HepG2 (cell line): ENCODE results near the gene SAPCD2. TPM values are rescaled to one million over a fixed set of nuclear protein-coding genes. Genes with fewer than 3 reads are reported as not detected.

Experiments used
- CAMTA2 ChIP-seq: sonication (generic); formaldehyde crosslinking; IDR thresholded peaks from 2 replicates; pipeline ENCODE4 v1.4.0; 2020; ENCODE audit warnings: mild to moderate bottlenecking, missing genetic modification reagents, borderline replicate concordance
- FOXK1 ChIP-seq: sonication (generic); formaldehyde crosslinking; IDR thresholded peaks from 2 replicates; pipeline ENCODE4 v1.4.0; 2020; ENCODE audit warnings: low read depth, missing genetic modification reagents, borderline replicate concordance
- HCFC1 ChIP-seq: fragments of 150-350 bp; IDR thresholded peaks from 2 replicates; pipeline ENCODE4 v1.6.1; 2014; ENCODE audit warnings: low read depth, low read length
- MEIS2 ChIP-seq: sonication (generic); formaldehyde crosslinking; IDR thresholded peaks from 2 replicates; pipeline ENCODE4 v1.9.0; 2021; ENCODE audit warnings: mild to moderate bottlenecking, missing genetic modification reagents
- MIXL1 ChIP-seq: IDR thresholded peaks from 2 replicates; pipeline ENCODE4 v1.6.1; 2016
- ZBTB38 ChIP-seq: sonication (generic); formaldehyde crosslinking; IDR thresholded peaks from 2 replicates; pipeline ENCODE4 v1.5.1; 2020; ENCODE audit warnings: mild to moderate bottlenecking, missing genetic modification reagents
- ZNF138 ChIP-seq: sonication (generic); formaldehyde crosslinking; IDR thresholded peaks from 2 replicates; pipeline ENCODE4 v1.5.0; 2020; ENCODE audit warnings: mild to moderate bottlenecking, low read depth, missing genetic modification reagents
- ZNF331 ChIP-seq: sonication (generic); formaldehyde crosslinking; IDR thresholded peaks from 2 replicates; pipeline ENCODE4 v1.4.0; 2020; ENCODE audit warnings: missing genetic modification reagents
- ZNF629 ChIP-seq: sonication (generic); formaldehyde crosslinking; conservative IDR thresholded peaks from 2 replicates; pipeline ENCODE4 v1.5.0; 2020; ENCODE audit warnings: missing genetic modification reagents
- ZNF691 ChIP-seq: sonication (generic); formaldehyde crosslinking; IDR thresholded peaks from 2 replicates; pipeline ENCODE4 v1.4.0; 2020; ENCODE audit warnings: missing genetic modification reagents, low read depth, mild to moderate bottlenecking, borderline replicate concordance
- ZNF75D ChIP-seq: sonication (generic); formaldehyde crosslinking; IDR thresholded peaks from 2 replicates; pipeline ENCODE4 v1.8.1; 2023; ENCODE audit warnings: missing genetic modification reagents, mild to moderate bottlenecking, borderline replicate concordance
- ZNF883 ChIP-seq: sonication (generic); formaldehyde crosslinking; IDR thresholded peaks from 2 replicates; pipeline ENCODE4 v1.5.1; 2020; ENCODE audit warnings: mild to moderate bottlenecking, missing genetic modification reagents; ENCODE audit errors: not compliant biosample characterization
- polyA plus RNA-seq, 8 experiments: library from polyadenylated mRNA; depleted of rRNA in 3 of 8; stranded (reverse) in 7 of 8; unstranded in 1 of 8; fragments of >200 nt; fragmentation: Illumina TruSeq in 4 of 8; extraction: Trizol in 4 of 8; gene quantifications; 2 replicates each; pipeline versions ENCODE4 v1.2.1 to v1.2.3, GENCODE V29; 2011 to 2016; ENCODE audit warnings: low read depth in 4 of 8, missing spikeins in 1 of 8, mixed read lengths in 1 of 8; ENCODE audit not compliant: insufficient read depth in 1 of 8
- total RNA-seq, 5 experiments: library from RNA; depleted of rRNA; stranded (reverse); fragments of >200 nt; fragmentation: Illumina TruSeq; extraction: Trizol; gene quantifications; 2 replicates each; pipeline ENCODE4 v1.2.3, GENCODE V29; 2016; ENCODE audit warnings: low read depth in 1 of 5
- TF ChIP-seq, protein P1 (sequence below): sonication (generic); formaldehyde crosslinking; IDR thresholded peaks from 2 replicates; pipeline ENCODE4 v1.8.0; 2022; ENCODE audit warnings: missing genetic modification reagents, low read depth, mild to moderate bottlenecking, borderline replicate concordance
- TF ChIP-seq, protein P2 (sequence below): sonication (generic); formaldehyde crosslinking; IDR thresholded peaks from 2 replicates; pipeline ENCODE4 v1.4.0; 2020; ENCODE audit warnings: missing genetic modification reagents
- TF ChIP-seq, protein P3 (sequence below): sonication (generic); formaldehyde crosslinking; IDR thresholded peaks from 2 replicates; pipeline ENCODE4 v1.4.0; 2020; ENCODE audit warnings: missing genetic modification reagents, borderline replicate concordance
- TF ChIP-seq, protein P4 (sequence below): sonication (generic); formaldehyde crosslinking; IDR thresholded peaks from 2 replicates; pipeline ENCODE4 v1.5.1; 2020; ENCODE audit warnings: mild to moderate bottlenecking, moderate library complexity, missing genetic modification reagents

SAPCD2 gene
- total and polyA plus RNA-seq, 2 of the 13 experiments (the other 11 are each of a cell fraction or from before 2014, with no cell fraction given): 21.9 to 42.8 TPM

DNA sequence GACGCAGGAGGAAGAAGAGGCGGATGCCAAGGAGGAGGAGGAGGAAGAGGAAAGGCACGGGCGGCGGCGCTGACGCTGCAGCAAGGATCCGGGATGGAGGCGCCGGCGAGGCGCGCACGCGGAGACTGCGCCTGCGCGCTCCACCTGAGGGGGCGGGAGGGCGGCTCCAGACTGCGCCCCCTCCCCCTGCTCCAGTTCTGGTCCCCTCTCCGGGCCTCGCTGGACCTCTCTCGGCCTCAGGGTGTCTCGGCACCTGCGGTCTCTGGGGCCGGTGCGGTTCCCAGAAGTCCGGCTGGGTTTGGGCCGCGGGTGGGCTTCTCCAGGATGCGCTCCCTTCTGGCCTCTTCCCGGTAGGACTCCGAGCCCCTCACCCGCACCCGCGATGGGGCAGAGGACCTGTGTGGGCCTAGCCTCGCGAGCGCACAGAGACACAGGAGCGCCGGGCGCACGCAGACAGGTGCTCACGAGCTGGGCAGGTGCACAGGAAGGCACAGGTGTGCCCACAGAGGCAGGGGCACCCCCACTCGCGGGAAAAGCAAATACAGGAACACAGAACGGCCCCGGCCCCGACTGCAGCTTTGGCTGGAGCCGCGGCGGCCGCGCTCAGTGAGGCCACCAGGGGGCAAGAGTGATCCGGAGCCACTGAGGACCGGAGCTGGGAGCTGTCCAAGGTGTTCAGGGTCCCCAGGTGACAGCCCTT lies 24.1 kb downstream of the SAPCD2 start, which contains the start of gene NPDC1 (continued):
- TF ChIP-seq, protein P1, sequence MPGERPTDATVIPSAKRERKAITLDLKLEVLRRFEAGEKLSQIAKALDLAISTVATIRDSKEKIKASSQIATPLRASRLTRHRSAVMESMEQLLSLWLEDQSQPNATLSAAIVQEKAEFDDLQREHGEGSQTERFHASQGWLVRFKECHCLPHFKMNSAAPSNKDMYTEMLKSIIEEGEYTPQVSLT (CRISPR knock-in tag): no peak
- peak; percentile 60; the same call in 1 of the 2 replicates for TF ChIP-seq ZNF629 (CRISPR knock-in tag)
- TF ChIP-seq ZNF331 (CRISPR knock-in tag): peak; percentile 87
- TF ChIP-seq CAMTA2 (CRISPR knock-in tag): no peak
- peak; percentile 89 for TF ChIP-seq ZNF138 (CRISPR knock-in tag)
- TF ChIP-seq, protein P2, sequence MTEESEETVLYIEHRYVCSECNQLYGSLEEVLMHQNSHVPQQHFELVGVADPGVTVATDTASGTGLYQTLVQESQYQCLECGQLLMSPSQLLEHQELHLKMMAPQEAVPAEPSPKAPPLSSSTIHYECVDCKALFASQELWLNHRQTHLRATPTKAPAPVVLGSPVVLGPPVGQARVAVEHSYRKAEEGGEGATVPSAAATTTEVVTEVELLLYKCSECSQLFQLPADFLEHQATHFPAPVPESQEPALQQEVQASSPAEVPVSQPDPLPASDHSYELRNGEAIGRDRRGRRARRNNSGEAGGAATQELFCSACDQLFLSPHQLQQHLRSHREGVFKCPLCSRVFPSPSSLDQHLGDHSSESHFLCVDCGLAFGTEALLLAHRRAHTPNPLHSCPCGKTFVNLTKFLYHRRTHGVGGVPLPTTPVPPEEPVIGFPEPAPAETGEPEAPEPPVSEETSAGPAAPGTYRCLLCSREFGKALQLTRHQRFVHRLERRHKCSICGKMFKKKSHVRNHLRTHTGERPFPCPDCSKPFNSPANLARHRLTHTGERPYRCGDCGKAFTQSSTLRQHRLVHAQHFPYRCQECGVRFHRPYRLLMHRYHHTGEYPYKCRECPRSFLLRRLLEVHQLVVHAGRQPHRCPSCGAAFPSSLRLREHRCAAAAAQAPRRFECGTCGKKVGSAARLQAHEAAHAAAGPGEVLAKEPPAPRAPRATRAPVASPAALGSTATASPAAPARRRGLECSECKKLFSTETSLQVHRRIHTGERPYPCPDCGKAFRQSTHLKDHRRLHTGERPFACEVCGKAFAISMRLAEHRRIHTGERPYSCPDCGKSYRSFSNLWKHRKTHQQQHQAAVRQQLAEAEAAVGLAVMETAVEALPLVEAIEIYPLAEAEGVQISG (CRISPR knock-in tag): peak; percentile 73
- peak; percentile 49; the same call in 1 of the 2 replicates for TF ChIP-seq MIXL1 (CRISPR knock-in tag)
- TF ChIP-seq ZNF883 (CRISPR knock-in tag): peak; percentile 68
- peak; percentile 66; the same call in 1 of the 2 replicates for TF ChIP-seq FOXK1 (CRISPR knock-in tag)
- TF ChIP-seq ZNF691 (CRISPR knock-in tag): peak; percentile 87; the same call in 1 of the 2 replicates
- no peak; the same call in 1 of the 2 replicates for TF ChIP-seq ZBTB38 (CRISPR knock-in tag)
- TF ChIP-seq, protein P3, sequence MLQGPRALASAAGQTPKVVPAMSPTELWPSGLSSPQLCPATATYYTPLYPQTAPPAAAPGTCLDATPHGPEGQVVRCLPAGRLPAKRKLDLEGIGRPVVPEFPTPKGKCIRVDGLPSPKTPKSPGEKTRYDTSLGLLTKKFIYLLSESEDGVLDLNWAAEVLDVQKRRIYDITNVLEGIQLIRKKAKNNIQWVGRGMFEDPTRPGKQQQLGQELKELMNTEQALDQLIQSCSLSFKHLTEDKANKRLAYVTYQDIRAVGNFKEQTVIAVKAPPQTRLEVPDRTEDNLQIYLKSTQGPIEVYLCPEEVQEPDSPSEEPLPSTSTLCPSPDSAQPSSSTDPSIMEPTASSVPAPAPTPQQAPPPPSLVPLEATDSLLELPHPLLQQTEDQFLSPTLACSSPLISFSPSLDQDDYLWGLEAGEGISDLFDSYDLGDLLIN (CRISPR knock-in tag): no peak
- peak; percentile 81 for TF ChIP-seq MEIS2 (CRISPR knock-in tag)
- no peak for TF ChIP-seq ZNF75D (CRISPR knock-in tag)
- TF ChIP-seq HCFC1: no peak
- TF ChIP-seq, protein P4, sequence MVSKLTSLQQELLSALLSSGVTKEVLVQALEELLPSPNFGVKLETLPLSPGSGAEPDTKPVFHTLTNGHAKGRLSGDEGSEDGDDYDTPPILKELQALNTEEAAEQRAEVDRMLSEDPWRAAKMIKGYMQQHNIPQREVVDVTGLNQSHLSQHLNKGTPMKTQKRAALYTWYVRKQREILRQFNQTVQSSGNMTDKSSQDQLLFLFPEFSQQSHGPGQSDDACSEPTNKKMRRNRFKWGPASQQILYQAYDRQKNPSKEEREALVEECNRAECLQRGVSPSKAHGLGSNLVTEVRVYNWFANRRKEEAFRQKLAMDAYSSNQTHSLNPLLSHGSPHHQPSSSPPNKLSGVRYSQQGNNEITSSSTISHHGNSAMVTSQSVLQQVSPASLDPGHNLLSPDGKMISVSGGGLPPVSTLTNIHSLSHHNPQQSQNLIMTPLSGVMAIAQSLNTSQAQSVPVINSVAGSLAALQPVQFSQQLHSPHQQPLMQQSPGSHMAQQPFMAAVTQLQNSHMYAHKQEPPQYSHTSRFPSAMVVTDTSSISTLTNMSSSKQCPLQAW (CRISPR knock-in tag): peak; percentile 77
